HG03045 (cell line): ENCODE results near the gene ADAMTS17.

Source experiments
- ATAC-seq: cut with Tn5 transposase; IDR thresholded peaks from one replicate; pipeline ENCODE4 v1.9.1; 2021; ENCODE audit warnings: mild to moderate bottlenecking, moderate library complexity; ENCODE audit not compliant: unreplicated experiment

Gene ADAMTS17

DNA sequence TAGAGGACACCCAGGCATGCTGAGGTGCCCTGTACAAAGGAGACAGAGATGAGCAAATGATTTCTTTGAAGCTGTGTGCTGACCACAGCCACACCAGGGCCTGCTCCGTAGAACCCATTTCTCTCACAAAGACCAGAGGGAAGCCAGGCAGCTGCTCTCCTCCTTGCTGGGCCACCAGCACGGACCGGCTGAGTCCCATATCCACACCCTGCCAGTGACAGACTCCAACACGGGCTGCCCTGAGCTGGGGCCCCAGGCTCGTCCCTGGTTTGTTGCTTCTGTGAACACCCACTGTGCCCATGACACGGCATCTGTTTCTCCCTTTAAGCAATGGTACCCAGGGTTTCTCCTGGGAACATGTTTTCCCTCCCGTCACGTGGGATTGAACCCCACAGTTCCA, 284.5 kb downstream of the ADAMTS17 start:
- no peak for ATAC-seq

- ATAC-seq = no peak
Measured at GRCh38 chr15:100056411-100057072, 285.2 kb downstream of the ADAMTS17 start.

DNA sequence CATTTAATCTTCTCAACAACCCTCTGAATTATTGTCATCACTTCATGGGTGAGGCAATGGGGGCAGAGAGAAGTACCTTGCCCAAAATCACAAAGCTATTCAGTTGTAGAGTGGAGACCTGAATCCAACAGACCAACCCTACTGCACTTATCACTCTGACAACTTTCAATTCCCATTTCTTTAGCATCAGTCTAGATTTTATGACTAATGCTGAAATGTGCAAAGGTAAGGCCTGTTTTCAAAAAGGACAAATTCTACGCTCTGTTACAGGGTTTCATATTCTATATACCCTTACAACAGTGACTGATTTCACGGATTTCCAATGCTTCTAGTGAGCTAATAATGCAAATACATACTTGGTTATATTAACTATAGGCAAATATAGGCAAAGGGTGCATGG, 286.0 kb downstream of the ADAMTS17 start:
- ATAC-seq = no peak

- ATAC-seq = no peak
Measured at GRCh38 chr15:100054539-100054938, 287.2 kb downstream of the ADAMTS17 start.

GRCh38 chr15:100053474-100054121, 288.2 kb downstream of the ADAMTS17 start:
- ATAC-seq = no peak

DNA sequence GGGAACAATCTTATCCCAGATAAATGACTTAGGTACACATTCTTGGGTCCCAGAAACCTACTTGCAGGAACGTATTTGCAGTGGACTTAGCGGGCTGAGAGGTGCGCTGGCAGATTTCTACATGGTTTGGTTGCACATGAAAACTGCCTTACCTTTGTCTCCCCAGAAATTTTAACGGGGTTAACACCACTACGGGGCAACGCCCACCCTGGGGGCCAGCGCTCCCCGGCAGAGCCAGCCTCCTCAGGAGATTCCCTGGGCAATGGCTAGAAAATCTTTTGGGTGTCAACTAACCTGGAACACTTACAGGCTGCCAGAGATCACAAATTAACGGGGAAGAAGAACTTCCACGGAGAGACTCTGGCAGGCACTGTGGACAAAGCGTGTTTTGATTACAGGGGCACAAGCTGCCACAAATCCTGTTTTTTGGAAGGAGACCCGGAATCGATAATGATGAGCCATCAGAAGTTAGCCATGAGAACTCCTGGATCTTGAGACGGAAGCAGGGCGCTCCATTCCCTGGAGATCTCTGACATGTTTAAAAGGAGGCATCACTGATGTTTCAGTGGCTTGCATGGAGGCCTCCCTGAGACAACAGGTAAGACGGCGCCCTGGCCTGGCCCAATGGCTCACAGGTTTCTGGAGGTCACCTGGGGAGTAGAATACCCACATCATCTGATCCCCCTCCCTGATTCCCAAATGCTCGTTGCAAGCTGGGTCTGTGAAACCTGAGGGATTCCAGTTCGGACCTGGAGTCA, 288.9 kb downstream of the ADAMTS17 start:
- no peak for ATAC-seq

- ATAC-seq = no peak
Measured at GRCh38 chr15:100050877-100051786, 290.6 kb downstream of the ADAMTS17 start.

GRCh38 chr15:100049936-100050876, 291.6 kb downstream of the ADAMTS17 start:
- no peak for ATAC-seq

DNA sequence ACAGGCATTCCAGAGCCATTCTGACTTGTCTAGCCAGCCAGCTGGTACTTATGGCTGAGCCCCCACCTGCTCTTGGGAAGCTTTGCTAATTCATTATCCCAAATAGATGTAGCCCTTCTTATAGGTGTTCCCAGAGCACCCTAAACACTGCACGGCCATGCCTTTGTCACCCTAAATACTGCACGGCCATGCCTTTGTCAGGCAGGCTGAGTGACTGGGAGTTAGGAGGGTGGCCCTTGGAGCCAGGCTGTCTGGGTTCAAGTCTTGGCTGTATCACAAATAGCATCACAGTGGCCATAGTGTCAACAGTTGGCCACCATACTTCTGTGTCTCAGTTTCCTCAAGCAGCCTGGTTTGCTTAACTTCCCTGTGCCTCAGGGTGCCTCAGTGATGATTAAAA, 292.3 kb downstream of the ADAMTS17 start:
- ATAC-seq = no peak

- ATAC-seq = no peak
Measured at GRCh38 chr15:100048736-100049135, 293.0 kb downstream of the ADAMTS17 start.

DNA sequence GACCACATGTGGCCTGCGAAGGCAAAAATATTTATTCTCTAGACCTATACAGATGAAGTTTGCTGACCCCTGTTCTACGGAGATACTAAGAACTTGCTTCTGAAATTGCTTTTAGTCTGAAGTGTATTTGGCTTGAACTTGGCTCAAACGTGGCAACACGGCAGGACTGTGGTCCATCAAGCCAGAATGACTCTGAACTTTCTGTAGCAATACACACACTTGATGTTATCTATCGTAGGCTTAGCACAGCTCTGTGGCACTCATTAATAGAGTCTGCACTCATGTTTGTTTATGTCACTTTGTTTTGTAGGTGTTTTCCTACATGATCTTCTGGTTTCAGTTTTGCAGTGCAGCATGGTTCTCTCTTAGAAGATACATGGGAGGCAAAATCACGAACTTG, 298.1 kb downstream of the ADAMTS17 start:
- ATAC-seq = no peak

GRCh38 chr15:100043068-100043641, 298.6 kb downstream of the ADAMTS17 start:
- ATAC-seq = no peak

GRCh38 chr15:100042558-100042957, 299.2 kb downstream of the ADAMTS17 start:
- no peak for ATAC-seq

- no peak for ATAC-seq
Measured at GRCh38 chr15:100041127-100041828, 300.5 kb downstream of the ADAMTS17 start.

- ATAC-seq = no peak
Measured at GRCh38 chr15:100039994-100040393, 301.8 kb downstream of the ADAMTS17 start.

DNA sequence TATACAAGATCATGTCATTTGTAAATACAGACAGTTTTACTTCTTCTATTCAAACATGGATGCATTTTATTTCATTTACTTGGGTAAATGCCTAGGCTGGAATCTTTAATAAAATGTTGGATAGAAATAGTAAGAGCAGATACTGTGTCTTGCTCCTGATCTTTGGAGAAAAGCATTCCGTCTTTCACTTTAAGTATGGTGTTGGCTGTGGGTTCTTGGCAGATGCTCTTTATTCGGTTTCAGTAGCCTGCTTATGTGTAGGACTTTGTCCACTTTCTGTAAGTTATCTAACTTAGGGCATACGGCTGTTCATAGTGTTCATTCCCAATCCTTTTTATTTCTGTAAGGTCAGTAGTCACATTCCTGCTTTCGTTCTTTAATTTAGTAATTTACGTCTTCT, 303.0 kb downstream of the ADAMTS17 start:
- no peak for ATAC-seq

- ATAC-seq = no peak
Measured at GRCh38 chr15:100037901-100038300, 303.9 kb downstream of the ADAMTS17 start.

- ATAC-seq = no peak
Measured at GRCh38 chr15:100036015-100036414, 305.8 kb downstream of the ADAMTS17 start.

GRCh38 chr15:100034191-100034590, 307.6 kb downstream of the ADAMTS17 start:
- ATAC-seq = no peak
